ENCODE measurements around the gene NUP160. TPM values are rescaled to one million over a fixed set of nuclear protein-coding genes. Genes with fewer than 3 reads are reported as not detected.
"Not testable (repeated sequence)": the region's sequence is repeated elsewhere in the genome, so short reads cannot be mapped to it uniquely, and the experiment has no call there.

NUP160 gene
- total RNA-seq, 4 donors from 2014 or later: 8.1 to 11.4 (median 9.9) TPM

- H3K9me3 ChIP-seq: no peaks in the 10 kb centered on the region
- intact Hi-C loops (cut with DNase I; ENCODE audit: low total_unique reads): no loop called here
- DNase-seq: no peak
- no peak for ATAC-seq
- no peak for TF ChIP-seq CTCF (IDR thresholded peaks at IDR 0.05 in 4 of 5, conservative IDR thresholded peaks at IDR 0.05 in 1 of 5)
- no peak for TF ChIP-seq POLR2A (IDR thresholded peaks at IDR 0.05)
- peaks cover 0 to 2% of the 10 kb centered on the region in 2 donors for H3K4me1 ChIP-seq
- no peaks in the 10 kb centered on the region for H3K27me3 ChIP-seq
- no peak overlapping the region for H3K27ac ChIP-seq
- H3K4me3 ChIP-seq: no peak overlapping the region
- H3K36me3 ChIP-seq: peaks cover 3 to 82% of the 10 kb centered on the region in 2 donors
- in situ Hi-C loops (cut with MboI; ENCODE audit: low sequenced_read_pairs in 4 of 4): loop anchor here in 1 of 4 donors (25.0 kb wide), 1 partner anchor 200 kb away; the partner anchor contains the start of gene MTCH2
These were observed 10.9 kb downstream of the NUP160 start for GRCh38 chr11:47837292-47837691.

GRCh38 chr11:47830013-47830412 lies 18.1 kb downstream of the NUP160 start:
- H3K9me3 ChIP-seq; H3K27me3 ChIP-seq; DNase-seq; H3K27ac ChIP-seq; intact Hi-C loops (cut with DNase I; ENCODE audit: low total_unique reads); H3K4me3 ChIP-seq; H3K4me1 ChIP-seq; ATAC-seq: not testable (repeated sequence)
- peaks cover 0 to 32% of the 10 kb centered on the region in 2 donors for H3K36me3 ChIP-seq
- in situ Hi-C loops (cut with MboI; ENCODE audit: low sequenced_read_pairs in 4 of 4): loop anchor here in 1 of 4 donors (25.0 kb wide), 1 partner anchor 193 kb away; the partner anchor contains the start of gene MTCH2

- Histone ChIP-seq H3K27ac (no peak overlapping the region), H3K4me3 (no peak overlapping the region), H3K36me3 (peaks cover 0 to 17% of the 10 kb centered on the region in 2 donors), H3K4me1 (no peaks in the 10 kb centered on the region), H3K27me3 (no peaks in the 10 kb centered on the region), H3K9me3 (no peaks in the 10 kb centered on the region)
- intact Hi-C loops (cut with DNase I; ENCODE audit: low total_unique reads): no loop called here
- in situ Hi-C loops (cut with MboI; ENCODE audit: low sequenced_read_pairs in 4 of 4): loop anchor here in 1 of 4 donors (25.0 kb wide), 1 partner anchor 191 kb away; the partner anchor contains the start of gene MTCH2
- TF ChIP-seq CTCF (IDR thresholded peaks at IDR 0.05 in 4 of 5, conservative IDR thresholded peaks at IDR 0.05 in 1 of 5) (no peak), POLR2A (IDR thresholded peaks at IDR 0.05) (no peak)
- no peak for ATAC-seq
- DNase-seq: no peak
These were observed 19.9 kb downstream of the NUP160 start for GRCh38 chr11:47828284-47828683.

- DNase-seq; ATAC-seq; in situ Hi-C loops (cut with MboI; ENCODE audit: low sequenced_read_pairs in 4 of 4); intact Hi-C loops (cut with DNase I; ENCODE audit: low total_unique reads); H3K27ac ChIP-seq; H3K27me3 ChIP-seq; H3K4me1 ChIP-seq; H3K4me3 ChIP-seq; H3K9me3 ChIP-seq: not testable (repeated sequence)
- H3K36me3 ChIP-seq: peaks cover 0 to 44% of the 10 kb centered on the region in 2 donors
These were observed 25.5 kb downstream of the NUP160 start for GRCh38 chr11:47822664-47823063.

- Histone ChIP-seq H3K4me3 (no peak overlapping the region), H3K9me3 (no peaks in the 10 kb centered on the region), H3K36me3 (peaks cover 0 to 64% of the 10 kb centered on the region in 2 donors), H3K27me3 (no peaks in the 10 kb centered on the region), H3K27ac (no peak overlapping the region), H3K4me1 (no peaks in the 10 kb centered on the region)
- intact Hi-C loops (cut with DNase I; ENCODE audit: low total_unique reads) (no loop called here), in situ Hi-C loops (cut with MboI; ENCODE audit: low sequenced_read_pairs in 4 of 4) (no loop called here)
- TF ChIP-seq POLR2A (IDR thresholded peaks at IDR 0.05): no peak
- no peak for TF ChIP-seq CTCF (IDR thresholded peaks at IDR 0.05 in 4 of 5, conservative IDR thresholded peaks at IDR 0.05 in 1 of 5)
- DNase-seq (no peak), ATAC-seq (no peak)
These were observed 28.4 kb downstream of the NUP160 start for GRCh38 chr11:47819743-47820142.

- no peak overlapping the region for H3K27ac ChIP-seq
- H3K4me1 ChIP-seq: no peaks in the 10 kb centered on the region
- DNase-seq (no peak), ATAC-seq (no peak)
- no peak for TF ChIP-seq POLR2A (IDR thresholded peaks at IDR 0.05)
- TF ChIP-seq CTCF (IDR thresholded peaks at IDR 0.05 in 4 of 5, conservative IDR thresholded peaks at IDR 0.05 in 1 of 5): no peak
- no peaks in the 10 kb centered on the region for H3K27me3 ChIP-seq
- peaks cover 0 to 75% of the 10 kb centered on the region in 2 donors for H3K36me3 ChIP-seq
- intact Hi-C loops (cut with DNase I; ENCODE audit: low total_unique reads): no loop called here
- no peak overlapping the region for H3K4me3 ChIP-seq
- in situ Hi-C loops (cut with MboI; ENCODE audit: low sequenced_read_pairs in 4 of 4): no loop called here
- no peaks in the 10 kb centered on the region for H3K9me3 ChIP-seq
These were observed 47.4 kb downstream of the NUP160 start for GRCh38 chr11:47800759-47801158.
